Activated naive CD4-positive, alpha-beta T cell treated with anti-CD3 and anti-CD28 coated beads, Interleukin-2, amount 50 U/mL, for 16 hours (primary cell): ENCODE data around the gene PSD.

Experiments used
- DNase-seq: peaks from one replicate; pipeline ENCODE4 v3.0.0-alpha.2; 2020

The PSD gene

GRCh38 chr10:102438374-102438773 lies 19.8 kb upstream of the PSD start:
- no peak for DNase-seq

- DNase-seq, result no peak
These were observed 18.9 kb upstream of the PSD start for GRCh38 chr10:102437515-102437914.

GRCh38 chr10:102436312-102436711 lies 17.7 kb upstream of the PSD start:
- no peak for DNase-seq

- DNase-seq, result no peak
These were observed 17.1 kb upstream of the PSD start for GRCh38 chr10:102435529-102436233.

GRCh38 chr10:102435133-102435497 lies 16.5 kb upstream of the PSD start:
- DNase-seq, result no peak

GRCh38 chr10:102434394-102435132 lies 16.0 kb upstream of the PSD start:
- DNase-seq, result no peak

- no peak for DNase-seq
These were observed 15.0 kb upstream of the PSD start for GRCh38 chr10:102433619-102434046.

- DNase-seq, result peak; percentile 95
These were observed 13.8 kb upstream of the PSD start, which contains the start of gene CUEDC2 for GRCh38 chr10:102432162-102432950. Gene CUEDC2 (minus strand): TSS chr10:102432574. CDS start chr10:102425188, 7,386 bp downstream.

GRCh38 chr10:102431452-102432124 lies 13.0 kb upstream of the PSD start:
- no peak for DNase-seq

- no peak for DNase-seq
These were observed 10.9 kb upstream of the PSD start for GRCh38 chr10:102429468-102429867.

GRCh38 chr10:102426803-102427287 lies 8.3 kb upstream of the PSD start:
- DNase-seq, result no peak

GRCh38 chr10:102425444-102425843 lies 6.9 kb upstream of the PSD start:
- no peak for DNase-seq

- DNase-seq, result no peak
These were observed 6.3 kb upstream of the PSD start for GRCh38 chr10:102424916-102425315.

- no peak for DNase-seq
These were observed 5.6 kb upstream of the PSD start for GRCh38 chr10:102424145-102424544.

- no peak for DNase-seq
These were observed 4.9 kb upstream of the PSD start for GRCh38 chr10:102423372-102423968.

GRCh38 chr10:102422545-102423129 lies 4.1 kb upstream of the PSD start:
- peak; percentile 54 for DNase-seq

GRCh38 chr10:102421757-102422512 lies 3.4 kb upstream of the PSD start:
- DNase-seq, result no peak

GRCh38 chr10:102421507-102421756 lies 2.8 kb upstream of the PSD start:
- no peak for DNase-seq

- DNase-seq, result peak; percentile 91
These were observed 2.3 kb upstream of the PSD start, which contains the start of gene FBXL15 for GRCh38 chr10:102420714-102421506. Gene FBXL15 (plus strand): TSS chr10:102420836. CDS start chr10:102421130, 294 bp downstream.

GRCh38 chr10:102420181-102420713 lies 1.7 kb upstream of the PSD start:
- no peak for DNase-seq
